Fibroblast of lung (primary cell): Measurements from ENCODE around the gene BATF3.

ENCODE experiments used
- CTCF ChIP-seq, 2 donors: IDR thresholded peaks in 1 of 2; conservative IDR thresholded peaks in 1 of 2; 1 replicate in 1 of 2; 2 replicates in 1 of 2; pipeline ENCODE4 v1.5.1; 2011 to 2012; ENCODE audit warnings: low read length in 2 of 2, control low read depth in 1 of 2, inconsistent platforms in 1 of 2, low read depth in 1 of 2, mild to moderate bottlenecking in 1 of 2
- EZH2 ChIP-seq: IDR thresholded peaks from 2 replicates; pipeline ENCODE4 v1.5.1; 2012; ENCODE audit warnings: low read length, control low read depth, mild to moderate bottlenecking; ENCODE audit errors: missing control alignments

DNA sequence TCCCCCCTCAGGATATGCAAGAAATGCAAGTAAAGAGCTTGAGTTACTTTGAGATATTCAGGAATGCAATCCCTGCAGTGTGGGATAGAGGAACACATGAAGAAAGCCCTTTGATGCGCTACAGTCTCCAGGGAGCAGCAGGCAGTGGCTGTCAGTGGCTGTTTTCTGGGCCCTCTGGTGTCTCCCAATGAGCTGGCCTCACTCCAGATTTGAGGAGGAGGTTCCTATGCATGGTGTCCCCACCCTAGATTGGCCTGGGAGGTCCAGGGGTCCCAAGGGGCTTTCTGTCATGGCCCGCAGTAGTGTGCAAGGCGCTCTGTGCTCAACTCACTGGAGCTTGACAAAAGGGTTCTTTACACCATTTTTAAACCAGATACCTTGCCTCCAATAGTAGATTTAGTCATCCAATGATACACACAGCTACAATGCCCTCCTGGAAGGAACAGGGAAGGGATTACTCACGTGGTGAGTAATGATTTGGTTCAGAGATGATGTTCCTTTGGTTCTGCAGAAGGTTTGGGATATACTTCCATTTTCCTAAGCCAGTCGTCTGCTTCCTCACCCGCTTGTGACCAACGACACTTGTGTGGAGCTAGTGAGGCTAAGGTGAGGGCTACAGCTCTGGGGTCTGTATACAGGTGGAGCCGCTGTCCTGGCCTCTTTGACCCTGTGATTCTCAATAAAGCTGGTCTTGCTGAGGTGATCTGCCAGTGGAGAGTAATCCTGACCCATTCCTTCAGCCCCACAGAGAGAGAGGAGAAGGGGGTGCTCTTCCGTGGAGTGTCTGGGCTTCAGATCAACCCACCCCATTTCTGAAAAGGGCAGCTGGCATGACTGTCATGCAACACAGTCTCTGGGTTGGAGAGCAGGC, 6.6 kb downstream of the BATF3 start:
- no peak for TF ChIP-seq EZH2
- no peak for TF ChIP-seq CTCF (conservative IDR thresholded peaks at IDR 0.05 in 1 of 2, IDR thresholded peaks at IDR 0.05 in 1 of 2; ENCODE audit: low read depth in 1 of 2, low read length in 2 of 2)
